Activated T-cell treated with anti-CD3 and anti-CD28 coated beads for 4 hours (primary cell): ENCODE measurements around the gene PRDX2.

ENCODE experiments used
- DNase-seq: peaks from one replicate; pipeline ENCODE4 v3.0.0-alpha.2; 2020

The PRDX2 gene

GRCh38 chr19:12792051-12792852 is 9.3 kb downstream of the PRDX2 start:
- DNase-seq = peak; percentile 76

- peak; percentile 95 for DNase-seq
Observed at GRCh38 chr19:12791345-12792050, 10.1 kb downstream of the PRDX2 start, which contains the start of gene JUNB. Gene JUNB (plus strand): TSS chr19:12791486. CDS start chr19:12791772, 286 bp downstream.

- no peak for DNase-seq
Observed at GRCh38 chr19:12790628-12791344, 10.8 kb downstream of the PRDX2 start.

- peak; percentile 67 for DNase-seq
Observed at GRCh38 chr19:12789904-12790619, 11.5 kb downstream of the PRDX2 start.

GRCh38 chr19:12789098-12789903 is 12.3 kb downstream of the PRDX2 start:
- no peak for DNase-seq

GRCh38 chr19:12788682-12789097 is 12.9 kb downstream of the PRDX2 start:
- DNase-seq = no peak

- DNase-seq = no peak
Observed at GRCh38 chr19:12788042-12788681, 13.4 kb downstream of the PRDX2 start.

- no peak for DNase-seq
Observed at GRCh38 chr19:12787458-12787857, 14.1 kb downstream of the PRDX2 start.

- no peak for DNase-seq
Observed at GRCh38 chr19:12786952-12787351, 14.6 kb downstream of the PRDX2 start.

- DNase-seq = no peak
Observed at GRCh38 chr19:12786141-12786870, 15.3 kb downstream of the PRDX2 start.

- DNase-seq = no peak
Observed at GRCh38 chr19:12785431-12786031, 16.1 kb downstream of the PRDX2 start.

- DNase-seq = no peak
Observed at GRCh38 chr19:12784871-12785430, 16.6 kb downstream of the PRDX2 start.

GRCh38 chr19:12784394-12784870 is 17.2 kb downstream of the PRDX2 start:
- DNase-seq = no peak

GRCh38 chr19:12783849-12784393 is 17.7 kb downstream of the PRDX2 start:
- no peak for DNase-seq

GRCh38 chr19:12783291-12783848 is 18.2 kb downstream of the PRDX2 start:
- DNase-seq = no peak

GRCh38 chr19:12782424-12783290 is 18.9 kb downstream of the PRDX2 start:
- DNase-seq = peak; percentile 88

- no peak for DNase-seq
Observed at GRCh38 chr19:12782174-12782423, 19.5 kb downstream of the PRDX2 start.
